Urinary bladder (tissue), 4 donors: ENCODE measurements around the gene MIEF2. TPM values are rescaled to one million over a fixed set of nuclear protein-coding genes. Genes with fewer than 3 reads are reported as not detected.

Experiments
- DNase-seq: peaks from one replicate; pipeline ENCODE4 v3.0.0-alpha.2; 2015; ENCODE audit errors: extremely low spot score
- H3K27ac ChIP-seq: one replicate; pipeline ENCODE4 v1.5.1; 2013; ENCODE audit warnings: low read depth, mild to moderate bottlenecking, moderate library complexity
- H3K36me3 ChIP-seq: one replicate; pipeline ENCODE4 v1.6.1; 2013; ENCODE audit warnings: mild to moderate bottlenecking, moderate library complexity; ENCODE audit not compliant: insufficient read depth
- H3K4me1 ChIP-seq: one replicate; pipeline ENCODE4 v1.6.1; 2013; ENCODE audit warnings: mild to moderate bottlenecking, moderate library complexity; ENCODE audit not compliant: insufficient read depth
- H3K4me3 ChIP-seq: one replicate; pipeline ENCODE4 v1.5.1; 2013; ENCODE audit warnings: low read depth, low read length
- WGBS: extraction: QIAGEN DNeasy Blood & Tissue Kit; methylation state at CpG from one replicate; pipeline ENCODE4 v1.1.7; 2013; 5-methylcytosine and 5-hydroxymethylcytosine counted together
- polyA plus RNA-seq: library from polyadenylated mRNA; stranded (reverse); fragments of 200-250 nt; gene quantifications from one replicate; pipeline ENCODE4 v1.2.3, GENCODE V29; 2013
- total RNA-seq: library from RNA; depleted of rRNA; stranded (reverse); fragments of >200 nt; gene quantifications from one replicate; pipeline ENCODE4 v1.2.3, GENCODE V29; 2014
- donor health status: healthy with polysubstance abuse.
- donor health status: healthy.

The MIEF2 gene
- total and polyA plus RNA-seq, 2 donors, result 11.7 to 13.7 TPM

DNA sequence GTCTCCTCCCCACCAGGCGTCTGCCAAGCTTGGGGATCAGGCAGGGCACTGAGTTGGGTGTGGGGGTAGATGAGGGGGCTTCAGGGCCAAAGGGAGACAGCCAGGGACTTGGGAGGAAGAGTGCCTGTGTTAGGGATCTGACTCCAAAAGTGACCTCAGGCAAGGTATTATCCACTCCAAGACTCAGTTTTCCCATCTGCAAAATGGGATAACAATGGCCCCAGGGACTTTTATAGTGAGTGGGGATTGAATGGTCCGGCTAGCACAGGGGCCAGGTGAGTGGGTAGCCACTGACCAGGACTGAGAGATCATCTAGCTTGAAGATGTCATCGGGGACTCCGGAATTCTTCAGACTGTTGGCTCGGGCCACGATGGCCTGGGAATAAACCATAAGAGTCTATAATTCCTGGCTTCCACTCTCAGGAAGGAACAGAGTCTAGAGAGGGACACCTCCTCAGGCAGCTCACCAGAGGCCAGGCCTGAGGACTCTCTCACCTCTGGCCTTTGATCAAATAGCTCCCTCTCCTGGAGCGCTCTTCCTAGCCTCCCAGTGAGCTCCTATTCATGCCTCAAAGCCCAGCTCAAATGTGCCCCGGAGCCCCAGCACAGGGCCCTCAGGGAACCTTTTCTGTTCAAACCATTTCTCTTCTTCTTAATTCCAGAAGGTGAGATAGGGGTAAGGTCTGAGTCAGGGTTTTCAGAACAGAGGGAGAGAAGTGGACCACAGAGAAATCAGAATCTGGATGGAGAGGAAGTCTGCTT lies 5.4 kb upstream of the MIEF2 start:
- 95% methylated on average over 8 of the region's 8 CpGs for WGBS
- Histone ChIP-seq H3K4me3 (no peak overlapping the region), H3K4me1 (peaks cover 3% of the 10 kb centered on the region), H3K27ac (no peak overlapping the region), H3K36me3 (peaks cover 5% of the 10 kb centered on the region)
- DNase-seq, result no peak

DNA sequence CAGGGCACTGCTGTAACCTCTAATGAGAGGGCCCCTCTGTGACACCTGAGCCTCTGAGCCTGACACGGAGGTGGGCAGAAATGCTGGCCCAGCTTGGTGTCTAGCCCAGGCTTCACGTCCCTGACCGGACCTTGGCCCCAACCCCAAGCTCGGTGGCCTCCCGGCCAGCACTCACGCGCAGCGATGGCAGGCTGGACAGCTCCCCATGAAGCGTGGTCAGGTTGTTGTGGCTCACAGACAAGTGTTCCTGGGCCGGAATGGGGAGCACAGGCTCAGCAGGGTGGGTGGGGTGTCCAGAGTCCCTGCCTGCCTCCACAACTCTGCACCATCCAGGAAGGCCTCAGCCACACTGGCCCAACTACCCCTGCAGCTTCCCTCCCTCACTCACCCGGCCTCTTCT lies 4.1 kb upstream of the MIEF2 start:
- H3K4me3 ChIP-seq, result no peak overlapping the region
- DNase-seq, result no peak
- peaks cover 3% of the 10 kb centered on the region for H3K4me1 ChIP-seq
- H3K27ac ChIP-seq, result no peak overlapping the region
- peaks cover 5% of the 10 kb centered on the region for H3K36me3 ChIP-seq
- 83% methylated on average over 11 of the region's 11 CpGs for WGBS

DNA sequence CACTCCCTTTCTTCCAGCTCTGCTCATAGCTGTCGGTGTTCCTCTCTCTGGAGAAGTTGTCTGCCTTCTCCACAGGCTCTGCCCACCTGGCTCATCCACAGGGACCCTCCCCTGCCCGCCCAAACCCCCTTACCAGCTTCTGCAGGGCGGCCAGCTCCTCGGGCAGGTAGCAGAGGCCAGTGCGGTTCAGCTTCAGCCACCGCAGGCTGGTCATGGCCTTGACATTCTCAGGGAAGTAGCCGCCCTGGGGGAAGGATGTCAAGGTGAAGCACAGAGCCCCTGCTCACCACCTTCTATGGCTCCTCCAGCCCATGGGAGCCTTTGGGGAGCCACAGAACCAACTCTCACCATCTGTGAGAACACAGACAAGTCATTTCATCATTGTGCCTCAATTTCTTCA lies 3.7 kb upstream of the MIEF2 start:
- Histone ChIP-seq H3K4me1 (peaks cover 3% of the 10 kb centered on the region), H3K36me3 (peaks cover 5% of the 10 kb centered on the region), H3K27ac (no peak overlapping the region), H3K4me3 (no peak overlapping the region)
- WGBS, result 86% methylated on average over 7 of the region's 7 CpGs
- DNase-seq, result no peak

DNA sequence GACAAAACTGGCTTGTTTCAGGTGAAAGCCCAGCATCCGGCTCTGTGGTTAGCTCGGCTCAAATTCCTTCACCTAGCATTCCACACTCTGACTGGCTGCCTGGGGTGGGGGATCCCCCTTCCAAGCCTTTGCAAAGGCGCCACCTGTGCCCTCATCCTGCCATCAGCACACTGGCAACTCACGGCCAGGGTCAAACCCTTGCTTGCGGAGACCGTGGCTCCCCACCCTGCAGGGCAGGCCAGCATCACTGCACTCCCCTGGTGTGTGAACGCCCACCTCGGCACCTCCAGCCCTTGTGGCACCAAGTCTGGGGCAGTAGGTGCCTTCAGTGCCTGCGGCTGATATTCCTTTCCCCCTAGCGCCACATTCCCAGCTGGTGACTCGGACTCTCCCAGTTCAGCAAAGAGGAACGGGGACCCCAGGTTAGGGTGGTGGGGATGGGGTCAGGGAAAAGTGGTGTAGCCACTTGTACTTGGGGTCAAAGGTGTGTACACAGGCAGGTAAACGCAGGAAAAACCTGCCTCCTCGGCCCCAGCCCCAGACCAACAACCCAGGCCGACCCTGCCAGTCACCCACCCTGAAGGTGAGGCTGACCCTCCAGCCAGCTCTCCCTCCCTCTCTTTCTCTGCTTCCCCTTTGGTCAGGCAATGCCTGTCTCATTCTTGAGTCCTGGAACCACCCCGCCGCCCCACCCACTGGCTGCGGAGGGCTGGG lies 3.0 kb upstream of the MIEF2 start:
- no peak for DNase-seq
- Histone ChIP-seq H3K4me3 (peak overlapping the region; percentile 87), H3K27ac (peak overlapping the region; percentile 94), H3K4me1 (peaks cover 3% of the 10 kb centered on the region), H3K36me3 (peaks cover 5% of the 10 kb centered on the region)
- 26% methylated on average over 18 of the region's 18 CpGs for WGBS

DNA sequence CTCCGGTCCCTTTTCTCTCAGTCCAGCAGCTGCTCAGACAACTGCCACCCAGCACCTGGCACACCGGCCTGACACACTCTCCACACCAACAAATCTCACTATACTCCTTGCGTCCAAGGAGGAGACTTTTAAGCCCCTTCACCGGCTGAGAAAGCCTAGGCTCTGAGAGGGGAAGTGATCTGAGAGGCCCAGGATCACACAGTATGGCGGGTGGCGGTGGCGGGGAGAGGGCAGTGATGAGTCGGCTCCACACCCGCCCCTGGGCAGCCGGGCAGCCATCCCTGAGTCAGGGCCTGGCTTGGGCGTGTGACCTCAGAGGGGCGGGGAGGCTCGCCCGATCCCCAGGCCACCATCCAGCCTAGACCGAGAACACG lies 2.5 kb upstream of the MIEF2 start:
- under 1% methylated on average over 16 of the region's 16 CpGs for WGBS
- DNase-seq, result no peak
- Histone ChIP-seq H3K27ac (peak overlapping the region; percentile 94), H3K36me3 (peaks cover 5% of the 10 kb centered on the region), H3K4me3 (peak overlapping the region; percentile 87), H3K4me1 (peaks cover 3% of the 10 kb centered on the region)

DNA sequence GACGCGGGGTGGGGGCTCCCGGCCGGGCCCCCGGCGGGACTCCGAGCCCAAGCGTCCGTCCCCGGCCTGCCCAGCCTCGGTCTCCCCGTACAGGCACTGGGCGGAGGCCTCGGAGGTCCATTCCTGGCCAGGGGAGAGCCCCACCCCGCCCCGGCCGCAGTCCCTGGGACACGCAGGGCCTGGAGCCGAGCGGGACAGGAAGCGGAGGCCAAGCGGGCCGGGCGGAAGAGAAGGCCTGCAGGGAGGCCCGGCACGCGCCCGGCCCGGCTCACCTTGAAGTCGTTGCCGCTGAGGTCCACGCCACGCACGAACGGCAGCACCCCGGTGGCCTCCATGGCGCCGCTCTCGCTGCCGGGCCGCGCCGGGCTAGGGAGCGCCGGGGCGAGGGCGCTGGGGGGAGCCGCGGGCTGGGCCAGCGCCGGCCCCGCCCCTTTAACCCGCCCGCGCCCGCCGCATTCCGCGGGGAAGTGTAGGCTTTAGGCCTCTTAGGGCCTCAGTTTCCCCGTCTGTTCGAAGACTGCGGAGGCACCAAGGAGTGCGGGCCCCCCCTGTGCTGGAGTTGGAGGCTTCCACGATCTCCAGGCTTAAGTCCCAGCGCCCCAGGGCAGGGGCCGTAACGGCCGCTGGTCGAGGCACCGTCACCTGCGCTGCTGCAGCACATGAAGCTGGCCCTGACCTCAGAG lies 2.0 kb upstream of the MIEF2 start, which contains the start of gene FLII:
TSS of gene FLII (minus strand) at position 383 of the 683 bp plus-strand sequence. CDS start at position 335, 48 bp downstream.
- no peak for DNase-seq
- Histone ChIP-seq H3K27ac (peak within 1 kb of the TSS; percentile 94), H3K4me1 (peaks cover 3% of the 10 kb centered on the region), H3K36me3 (peaks cover 5% of the 10 kb centered on the region), H3K4me3 (peak within 1 kb of the TSS; percentile 87)
- WGBS, result 1% methylated on average over 71 of the region's 71 CpGs

DNA sequence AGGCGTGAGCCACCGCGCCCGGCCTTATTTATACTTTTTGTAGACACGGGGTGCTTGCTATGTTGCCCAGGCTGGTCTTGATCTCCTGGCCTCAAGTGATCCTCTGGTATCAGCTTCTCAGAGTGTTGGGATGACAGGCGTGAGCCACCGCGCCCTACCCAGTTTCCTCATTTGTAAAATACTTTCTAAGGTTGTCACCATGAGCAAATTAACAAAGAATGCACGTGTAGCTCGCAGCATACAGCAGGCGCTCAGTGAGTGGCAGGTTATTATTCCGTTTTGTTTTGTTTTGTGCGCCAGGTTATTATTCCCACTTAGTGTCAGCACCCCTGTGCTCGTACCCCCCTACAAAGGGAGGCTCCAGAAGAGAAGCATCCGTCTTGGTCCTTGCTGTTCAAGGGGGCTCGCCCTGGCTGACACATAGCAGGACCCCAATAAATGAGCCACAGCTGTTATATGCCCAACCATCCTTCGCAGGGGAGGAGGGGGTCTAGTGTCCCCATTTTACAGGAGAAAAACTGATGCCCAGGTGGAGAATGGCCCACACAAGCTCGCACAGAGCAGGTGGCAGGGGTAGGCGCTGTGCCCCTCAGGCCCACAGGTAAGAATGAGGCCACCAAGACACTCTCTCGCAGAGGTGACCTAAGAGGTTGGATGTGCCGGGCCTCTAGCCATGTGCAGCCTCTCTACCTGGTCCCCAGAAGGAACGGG lies 686 bp upstream of the MIEF2 start:
- H3K27ac ChIP-seq, result no peak overlapping the region
- 68% methylated on average over 22 of the region's 22 CpGs for WGBS
- H3K36me3 ChIP-seq, result peaks cover 3% of the 10 kb centered on the region
- H3K4me3 ChIP-seq, result no peak overlapping the region
- DNase-seq, result no peak
- peaks cover 3% of the 10 kb centered on the region for H3K4me1 ChIP-seq

DNA sequence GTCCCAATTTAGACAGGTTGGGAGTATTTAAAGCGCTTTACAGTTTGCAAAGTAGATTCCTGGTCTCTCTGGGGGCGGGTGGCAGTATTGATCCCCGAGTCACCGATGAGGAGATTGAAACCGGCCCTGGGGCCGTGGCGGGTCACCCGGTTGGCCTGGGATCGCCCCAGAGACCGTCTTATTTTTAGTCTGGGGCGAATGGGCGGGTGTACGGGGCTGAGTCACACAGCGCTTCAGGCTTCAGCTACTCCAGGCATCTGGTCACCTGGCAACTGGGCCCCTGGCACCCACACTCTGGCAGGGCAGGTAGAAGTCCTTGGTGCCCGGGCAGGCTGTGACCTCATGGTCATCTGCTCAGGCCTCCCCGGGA lies 669 bp downstream of the MIEF2 start:
- Histone ChIP-seq H3K4me1 (peaks cover 3% of the 10 kb centered on the region), H3K4me3 (peak overlapping the region; percentile 73), H3K27ac (peak overlapping the region; percentile 93), H3K36me3 (peaks cover 4% of the 10 kb centered on the region)
- no peak for DNase-seq
- 1% methylated on average over 16 of the region's 16 CpGs for WGBS

DNA sequence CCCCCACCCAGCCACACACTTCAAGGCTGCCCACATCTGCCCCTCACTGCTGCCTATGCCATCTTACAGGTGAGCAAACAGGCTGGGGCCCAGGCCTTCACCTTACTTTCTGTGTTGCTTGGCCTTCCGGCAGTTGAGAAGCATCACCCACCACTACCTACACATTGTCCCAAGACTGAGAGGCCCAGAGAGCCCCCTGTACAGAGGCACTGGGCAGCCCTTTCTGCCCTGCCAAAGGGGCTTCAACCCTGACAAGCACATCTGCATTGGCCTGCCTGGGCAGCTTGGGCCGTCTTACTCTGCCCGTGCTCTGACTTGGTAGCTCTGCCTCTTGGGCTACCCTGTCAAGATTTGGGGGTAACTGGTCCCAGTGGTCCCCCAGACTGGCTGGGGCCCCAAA lies 1.2 kb downstream of the MIEF2 start:
- Histone ChIP-seq H3K4me1 (peaks cover 3% of the 10 kb centered on the region), H3K27ac (no peak overlapping the region), H3K4me3 (peak overlapping the region; percentile 73), H3K36me3 (peaks cover 4% of the 10 kb centered on the region)
- DNase-seq, result no peak
- WGBS, result 73% methylated on average over 3 of the region's 3 CpGs

DNA sequence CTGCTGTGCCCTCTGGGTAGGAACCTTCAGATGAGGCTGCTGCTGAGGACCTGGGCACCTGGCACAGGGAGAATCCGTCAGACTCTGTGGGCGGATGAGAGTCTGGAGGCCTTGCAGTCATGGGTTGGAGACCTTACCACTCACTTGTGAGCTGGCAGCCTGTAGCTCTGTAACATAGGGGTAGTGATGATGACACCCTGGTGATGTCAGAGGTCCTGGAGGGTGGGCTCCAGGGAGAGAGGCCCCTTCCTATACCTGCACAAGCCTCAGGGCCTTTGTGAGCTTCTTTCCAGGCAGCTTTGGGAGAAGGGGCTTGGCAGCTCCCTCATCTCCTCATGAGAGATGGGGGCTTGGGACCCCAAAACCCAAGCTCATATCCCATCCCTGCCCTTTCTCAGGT lies 1.6 kb downstream of the MIEF2 start:
- WGBS, result 75% methylated on average over 2 of the region's 2 CpGs

DNA sequence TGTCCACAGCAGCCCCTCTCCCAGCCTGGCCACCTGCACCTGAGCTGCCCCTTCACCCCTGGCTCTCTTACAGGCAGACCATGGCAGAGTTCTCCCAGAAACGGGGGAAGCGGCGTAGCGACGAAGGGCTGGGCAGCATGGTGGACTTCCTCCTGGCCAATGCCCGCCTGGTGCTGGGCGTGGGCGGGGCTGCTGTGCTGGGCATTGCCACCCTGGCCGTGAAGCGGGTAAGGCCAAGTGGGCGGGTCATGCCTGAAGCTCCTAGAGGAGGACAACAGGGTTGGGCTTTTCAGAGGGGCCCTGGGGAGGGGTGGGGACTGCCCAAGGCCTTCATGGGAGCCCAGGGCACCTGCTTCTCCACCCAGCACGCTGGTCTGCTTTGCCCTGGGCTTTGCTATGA lies 2.2 kb downstream of the MIEF2 start:
- H3K4me1 ChIP-seq, result no peaks in the 10 kb centered on the region
- no peak for DNase-seq
- no peak overlapping the region for H3K4me3 ChIP-seq
- peaks cover 4% of the 10 kb centered on the region for H3K36me3 ChIP-seq
- 86% methylated on average over 12 of the region's 12 CpGs for WGBS
- no peak overlapping the region for H3K27ac ChIP-seq

More for the DNA sequence above, 1.6 kb downstream of the MIEF2 start:
- Histone ChIP-seq H3K4me3 (no peak overlapping the region), H3K36me3 (peaks cover 4% of the 10 kb centered on the region), H3K4me1 (peaks cover 3% of the 10 kb centered on the region), H3K27ac (no peak overlapping the region)
- no peak for DNase-seq

DNA sequence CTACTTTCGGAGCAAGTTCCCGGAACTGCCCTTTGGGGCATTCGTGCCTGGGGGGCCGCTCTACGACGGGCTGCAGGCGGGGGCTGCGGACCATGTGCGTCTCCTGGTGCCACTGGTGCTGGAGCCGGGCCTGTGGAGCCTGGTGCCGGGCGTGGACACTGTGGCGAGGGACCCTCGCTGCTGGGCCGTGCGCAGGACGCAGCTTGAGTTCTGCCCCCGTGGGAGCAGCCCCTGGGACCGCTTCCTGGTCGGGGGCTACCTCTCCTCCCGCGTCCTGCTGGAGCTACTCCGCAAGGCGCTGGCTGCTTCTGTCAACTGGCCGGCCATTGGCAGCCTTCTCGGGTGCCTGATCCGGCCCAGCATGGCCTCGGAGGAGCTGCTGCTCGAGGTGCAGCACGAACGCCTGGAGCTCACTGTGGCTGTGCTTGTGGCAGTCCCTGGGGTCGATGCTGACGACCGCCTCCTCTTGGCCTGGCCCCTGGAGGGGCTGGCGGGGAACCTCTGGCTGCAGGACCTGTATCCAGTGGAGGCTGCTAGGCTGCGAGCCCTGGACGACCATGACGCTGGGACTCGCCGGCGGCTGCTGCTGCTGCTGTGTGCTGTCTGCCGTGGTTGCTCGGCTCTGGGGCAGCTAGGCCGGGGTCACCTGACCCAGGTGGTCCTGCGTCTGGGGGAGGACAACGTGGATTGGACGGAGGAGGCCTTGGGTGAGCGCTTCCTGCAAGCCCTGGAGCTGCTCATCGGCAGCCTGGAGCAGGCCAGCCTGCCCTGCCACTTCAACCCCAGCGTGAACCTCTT lies 3.6 kb downstream of the MIEF2 start:
- no peak overlapping the region for H3K27ac ChIP-seq
- H3K36me3 ChIP-seq, result peaks cover 4% of the 10 kb centered on the region
- WGBS, result 91% methylated on average over 50 of the region's 50 CpGs
- H3K4me1 ChIP-seq, result no peaks in the 10 kb centered on the region
- DNase-seq, result no peak
- no peak overlapping the region for H3K4me3 ChIP-seq

DNA sequence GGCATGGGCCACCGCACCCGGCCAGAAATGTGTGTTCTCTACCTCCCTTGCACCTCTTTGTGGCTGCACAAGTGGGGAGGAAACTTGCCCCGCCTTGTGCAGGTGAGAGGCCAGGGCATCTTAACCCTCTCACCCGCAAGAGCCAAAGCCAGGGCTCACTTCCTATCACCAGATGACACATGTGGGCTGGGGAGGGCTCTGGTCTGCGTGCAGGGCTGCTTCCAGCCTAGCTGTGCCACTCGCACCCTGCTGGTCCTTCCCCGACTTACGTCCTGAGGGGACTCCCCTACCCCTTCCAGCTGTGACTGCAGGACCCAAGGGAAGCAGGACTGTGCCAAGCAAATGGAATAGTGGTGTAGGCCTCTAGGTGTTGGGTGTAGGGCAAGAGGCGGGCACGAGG lies 6.9 kb downstream of the MIEF2 start:
- H3K4me3 ChIP-seq, result no peak overlapping the region
- H3K4me1 ChIP-seq, result no peaks in the 10 kb centered on the region
- peaks cover 4% of the 10 kb centered on the region for H3K36me3 ChIP-seq
- no peak for DNase-seq
- WGBS, result 81% methylated on average over 10 of the region's 10 CpGs
- no peak overlapping the region for H3K27ac ChIP-seq
